Neural progenitor cell (in vitro differentiated cells): Measurements from ENCODE around the gene IL1RAPL1.

Experiments used
- CTCF ChIP-seq: fragments of 200-600 bp; sonication (generic); IDR thresholded peaks from 2 replicates; pipeline ENCODE4 v1.5.1; 2017; ENCODE audit warnings: antibody characterized with exemption, mild to moderate bottlenecking
- EZH2 ChIP-seq: fragments of 200-600 bp; sonication (generic); IDR thresholded peaks from 2 replicates; pipeline ENCODE4 v1.6.1; 2017; ENCODE audit warnings: antibody characterized with exemption, mild to moderate bottlenecking, moderate library complexity

DNA sequence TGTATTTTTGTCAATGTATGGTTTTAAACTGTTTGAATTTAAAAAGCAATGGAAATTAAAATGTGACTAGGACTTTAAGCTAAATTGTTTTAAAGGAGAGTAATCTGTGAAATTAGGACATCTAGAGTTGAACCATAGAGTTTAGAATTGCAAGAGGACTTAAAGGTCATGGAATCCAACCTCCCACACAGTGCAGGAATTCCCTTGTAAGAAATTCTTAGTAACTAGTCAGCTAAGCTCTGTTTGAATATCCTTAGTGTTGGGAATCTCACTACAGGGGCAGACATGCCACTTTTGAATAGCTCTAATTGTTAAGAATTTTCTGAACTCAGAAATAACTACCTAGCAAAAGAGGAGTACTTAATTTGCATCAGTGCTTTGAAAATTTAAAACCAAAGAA, 292.9 kb downstream of the IL1RAPL1 start:
- no peak for TF ChIP-seq CTCF
- TF ChIP-seq EZH2, result no peak
